Fibroblast of lung (primary cell): ENCODE data around the gene DBNDD1. TPM values are rescaled to one million over a fixed set of nuclear protein-coding genes. Genes with fewer than 3 reads are reported as not detected.

Source experiments
- DNase-seq, 2 donors: peaks; one replicate each; pipeline versions ENCODE4 v3.0.0 to v3.0.0-alpha.2; 2010; ENCODE audit warnings: low read depth in 2 of 2
- H2AFZ ChIP-seq: 2 replicates; pipeline ENCODE4 v1.5.1; 2012; ENCODE audit warnings: low read length, control low read depth, inconsistent platforms
- H3K27ac ChIP-seq: 2 replicates; pipeline ENCODE4 v1.5.1; 2011; ENCODE audit warnings: low read length, control low read depth; ENCODE audit not compliant: insufficient read depth
- H3K27me3 ChIP-seq: 2 replicates; pipeline ENCODE4 v1.5.1; 2011; ENCODE audit warnings: mild to moderate bottlenecking, low read length; ENCODE audit not compliant: control insufficient read depth, insufficient read depth
- H3K36me3 ChIP-seq: 2 replicates; pipeline ENCODE4 v1.5.1; 2011; ENCODE audit warnings: low read length; ENCODE audit not compliant: control insufficient read depth, insufficient read depth
- H3K4me1 ChIP-seq: 2 replicates; pipeline ENCODE4 v1.5.1; 2011; ENCODE audit warnings: low read length; ENCODE audit not compliant: control insufficient read depth, insufficient read depth; ENCODE audit errors: extremely low read depth
- H3K4me2 ChIP-seq: 2 replicates; pipeline ENCODE4 v1.5.1; 2011; ENCODE audit warnings: low read length, control low read depth; ENCODE audit not compliant: insufficient read depth; ENCODE audit errors: extremely low read depth
- H3K4me3 ChIP-seq, 4 experiments: fragments of 200-600 bp in 1 of 4; sonication (generic) in 1 of 4; replicated peaks in 1 of 4; 2 replicates each; pipeline ENCODE4 v1.5.1; 2011 to 2016; ENCODE audit warnings: low read length in 4 of 4, low read depth in 3 of 4, mild to moderate bottlenecking in 3 of 4, control low read depth in 2 of 4, inconsistent platforms in 1 of 4, mixed read lengths in 1 of 4; ENCODE audit not compliant: insufficient read depth in 1 of 4; ENCODE audit errors: control extremely low read depth in 1 of 4
- H3K79me2 ChIP-seq: 2 replicates; pipeline ENCODE4 v1.5.1; 2012; ENCODE audit warnings: mild to moderate bottlenecking, low read length, inconsistent platforms; ENCODE audit not compliant: control insufficient read depth, insufficient read depth
- H3K9ac ChIP-seq: 2 replicates; pipeline ENCODE4 v1.5.1; 2011; ENCODE audit warnings: mild to moderate bottlenecking, low read length, control low read depth; ENCODE audit not compliant: insufficient read depth
- H3K9me3 ChIP-seq: 2 replicates; pipeline ENCODE4 v1.5.1; 2012; ENCODE audit warnings: low read depth, low read length; ENCODE audit not compliant: control insufficient read depth, insufficient read depth
- H4K20me1 ChIP-seq: 2 replicates; pipeline ENCODE4 v1.5.1; 2011; ENCODE audit warnings: low read length; ENCODE audit not compliant: control insufficient read depth, insufficient read depth; ENCODE audit errors: extremely low read depth
- EZH2 ChIP-seq: IDR thresholded peaks from 2 replicates; pipeline ENCODE4 v1.5.1; 2012; ENCODE audit warnings: low read length, control low read depth, mild to moderate bottlenecking; ENCODE audit errors: missing control alignments
- polyA plus RNA-seq, 2 donors: library from polyadenylated mRNA; depleted of rRNA in 1 of 2; stranded (reverse) in 1 of 2; unstranded in 1 of 2; fragments of >200 nt; gene quantifications; 2 replicates each; pipeline ENCODE4 v1.2.1, GENCODE V29; 2011 to 2012; ENCODE audit warnings: missing spikeins in 1 of 2
- total RNA-seq: library from RNA; depleted of rRNA; stranded (reverse); fragments of >200 nt; gene quantifications from 2 replicates; pipeline ENCODE4 v1.2.1, GENCODE V29; 2014
- TF ChIP-seq, protein P1 (sequence below), 2 donors: IDR thresholded peaks in 1 of 2; conservative IDR thresholded peaks in 1 of 2; 1 replicate in 1 of 2; 2 replicates in 1 of 2; pipeline ENCODE4 v1.5.1; 2011 to 2012; ENCODE audit warnings: low read length in 2 of 2, control low read depth in 1 of 2, inconsistent platforms in 1 of 2, low read depth in 1 of 2, mild to moderate bottlenecking in 1 of 2

The DBNDD1 gene
- total and polyA plus RNA-seq, 2 donors (not counting 1 experiment from before 2014, with no cell fraction given): 2.1 to 3.6 TPM

DNA sequence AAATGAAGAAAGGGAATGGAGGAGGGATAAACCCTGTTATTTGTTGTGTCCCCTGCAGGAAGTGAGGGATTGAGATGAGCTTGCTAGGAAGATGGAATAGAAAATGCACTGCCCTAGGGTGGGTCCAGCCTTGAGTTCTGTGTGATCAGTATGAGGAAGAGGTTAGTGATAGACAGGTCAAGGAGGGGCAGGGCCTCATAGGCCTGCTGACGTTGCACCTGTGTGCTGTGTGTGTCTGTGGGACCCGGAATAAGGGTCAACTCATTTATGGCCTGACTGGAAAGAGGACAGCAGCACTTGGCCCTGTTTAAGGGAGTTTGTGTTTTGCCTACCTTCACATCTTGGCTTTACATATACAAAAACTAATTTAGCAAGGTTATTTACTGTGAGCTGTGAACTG, 44.4 kb downstream of the DBNDD1 start:
- Histone ChIP-seq H3K9me3 (no peaks in the 10 kb centered on the region), H3K27ac (no peak overlapping the region), H3K4me1 (peaks cover 4% of the 10 kb centered on the region), H3K4me2 (no peak overlapping the region), H2AFZ (no peak overlapping the region), H3K79me2 (peaks cover 54% of the 10 kb centered on the region), H3K36me3 (no peaks in the 10 kb centered on the region), H3K4me3 (no peak overlapping the region), H3K27me3 (no peaks in the 10 kb centered on the region), H3K9ac (no peak overlapping the region), H4K20me1 (no peaks in the 10 kb centered on the region)
- TF ChIP-seq, protein P1, sequence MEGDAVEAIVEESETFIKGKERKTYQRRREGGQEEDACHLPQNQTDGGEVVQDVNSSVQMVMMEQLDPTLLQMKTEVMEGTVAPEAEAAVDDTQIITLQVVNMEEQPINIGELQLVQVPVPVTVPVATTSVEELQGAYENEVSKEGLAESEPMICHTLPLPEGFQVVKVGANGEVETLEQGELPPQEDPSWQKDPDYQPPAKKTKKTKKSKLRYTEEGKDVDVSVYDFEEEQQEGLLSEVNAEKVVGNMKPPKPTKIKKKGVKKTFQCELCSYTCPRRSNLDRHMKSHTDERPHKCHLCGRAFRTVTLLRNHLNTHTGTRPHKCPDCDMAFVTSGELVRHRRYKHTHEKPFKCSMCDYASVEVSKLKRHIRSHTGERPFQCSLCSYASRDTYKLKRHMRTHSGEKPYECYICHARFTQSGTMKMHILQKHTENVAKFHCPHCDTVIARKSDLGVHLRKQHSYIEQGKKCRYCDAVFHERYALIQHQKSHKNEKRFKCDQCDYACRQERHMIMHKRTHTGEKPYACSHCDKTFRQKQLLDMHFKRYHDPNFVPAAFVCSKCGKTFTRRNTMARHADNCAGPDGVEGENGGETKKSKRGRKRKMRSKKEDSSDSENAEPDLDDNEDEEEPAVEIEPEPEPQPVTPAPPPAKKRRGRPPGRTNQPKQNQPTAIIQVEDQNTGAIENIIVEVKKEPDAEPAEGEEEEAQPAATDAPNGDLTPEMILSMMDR (conservative IDR thresholded peaks at IDR 0.05 in 1 of 2, IDR thresholded peaks at IDR 0.05 in 1 of 2; ENCODE audit: low read depth in 1 of 2, low read length in 2 of 2): no peak
- TF ChIP-seq EZH2: no peak
- DNase-seq: no peak

DNA sequence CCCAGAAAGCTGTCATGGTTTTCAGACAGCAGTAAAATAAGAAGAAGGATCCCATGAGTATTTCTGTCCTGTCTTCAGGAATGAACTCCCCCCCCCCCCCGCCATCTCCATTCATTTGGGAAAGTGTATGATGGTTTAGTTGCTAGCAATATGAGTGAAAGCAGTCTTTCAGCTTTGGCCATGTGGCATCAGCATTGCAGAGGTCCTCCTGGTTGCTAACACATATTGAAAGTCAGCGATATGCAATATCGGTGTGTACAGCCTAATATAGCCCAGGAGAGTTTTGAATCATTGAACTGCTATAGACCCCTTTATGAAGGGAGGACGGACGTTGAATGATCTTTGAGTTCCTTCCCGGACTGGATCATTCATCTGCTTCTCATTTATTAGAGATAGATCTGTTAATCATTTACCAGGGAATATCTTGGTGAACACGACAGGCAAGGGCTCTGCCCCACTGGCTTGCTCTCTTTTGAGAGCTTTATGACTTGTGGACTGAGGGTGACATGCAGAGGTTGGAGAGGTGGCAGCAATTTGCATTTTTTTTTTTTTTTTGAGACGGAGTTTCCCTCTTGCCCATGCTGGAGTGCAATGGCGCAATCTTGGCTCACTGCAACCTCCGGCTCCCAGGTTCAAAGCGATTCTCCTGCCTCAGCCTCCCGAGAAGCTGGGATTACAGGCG, 45.5 kb downstream of the DBNDD1 start:
- H3K79me2 ChIP-seq: peaks cover 54% of the 10 kb centered on the region
- no peak for TF ChIP-seq EZH2
- TF ChIP-seq, protein P1 (conservative IDR thresholded peaks at IDR 0.05 in 1 of 2, IDR thresholded peaks at IDR 0.05 in 1 of 2; ENCODE audit: low read depth in 1 of 2, low read length in 2 of 2): no peak
- H3K4me1 ChIP-seq: peaks cover 4% of the 10 kb centered on the region
- H3K36me3 ChIP-seq: no peaks in the 10 kb centered on the region
- H3K9me3 ChIP-seq: no peaks in the 10 kb centered on the region
- no peak overlapping the region for H2AFZ ChIP-seq
- H3K4me3 ChIP-seq: peak overlapping the region; percentile 29 to 99 (median 68)
- H3K4me2 ChIP-seq: peak overlapping the region; percentile 38
- H4K20me1 ChIP-seq: no peaks in the 10 kb centered on the region
- H3K27ac ChIP-seq: no peak overlapping the region
- DNase-seq: no peak
- no peak overlapping the region for H3K9ac ChIP-seq
- no peaks in the 10 kb centered on the region for H3K27me3 ChIP-seq

DNA sequence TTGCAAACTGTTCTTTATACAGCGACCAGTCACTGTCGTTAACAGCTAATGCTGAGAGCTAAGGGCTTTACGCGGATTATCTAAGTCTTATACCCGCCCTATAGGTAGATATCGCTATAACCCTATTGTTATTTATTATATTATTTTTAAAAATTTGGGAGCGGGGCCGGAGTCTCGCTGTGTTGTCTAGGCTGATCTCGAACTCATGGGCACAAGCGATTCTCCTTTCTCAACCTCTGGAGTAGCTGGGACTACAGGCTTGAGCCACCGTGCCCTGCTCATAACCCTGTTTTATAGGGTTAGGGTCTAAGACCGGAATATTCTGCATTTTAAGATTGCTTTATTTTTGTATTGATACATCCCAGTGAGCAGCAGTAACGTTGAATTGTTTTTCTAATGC, 46.0 kb downstream of the DBNDD1 start:
- no peak for TF ChIP-seq EZH2
- TF ChIP-seq, protein P1 (conservative IDR thresholded peaks at IDR 0.05 in 1 of 2, IDR thresholded peaks at IDR 0.05 in 1 of 2; ENCODE audit: low read depth in 1 of 2, low read length in 2 of 2): no peak
- Histone ChIP-seq H3K4me3 (peak overlapping the region; percentile 29 to 99 (median 68)), H3K27ac (peak overlapping the region; percentile 91), H3K9me3 (no peaks in the 10 kb centered on the region), H3K4me1 (peaks cover 4% of the 10 kb centered on the region), H4K20me1 (no peaks in the 10 kb centered on the region), H2AFZ (peak overlapping the region; percentile 25), H3K36me3 (no peaks in the 10 kb centered on the region), H3K9ac (peak overlapping the region; percentile 96), H3K27me3 (no peaks in the 10 kb centered on the region), H3K4me2 (peak overlapping the region; percentile 38), H3K79me2 (peaks cover 54% of the 10 kb centered on the region)
- no peak for DNase-seq
